ENCODE data around the gene SHISA2. TPM values are rescaled to one million over a fixed set of nuclear protein-coding genes. Genes with fewer than 3 reads are reported as not detected.

SHISA2 gene
- polyA plus RNA-seq, 3 donors: not detected

DNA sequence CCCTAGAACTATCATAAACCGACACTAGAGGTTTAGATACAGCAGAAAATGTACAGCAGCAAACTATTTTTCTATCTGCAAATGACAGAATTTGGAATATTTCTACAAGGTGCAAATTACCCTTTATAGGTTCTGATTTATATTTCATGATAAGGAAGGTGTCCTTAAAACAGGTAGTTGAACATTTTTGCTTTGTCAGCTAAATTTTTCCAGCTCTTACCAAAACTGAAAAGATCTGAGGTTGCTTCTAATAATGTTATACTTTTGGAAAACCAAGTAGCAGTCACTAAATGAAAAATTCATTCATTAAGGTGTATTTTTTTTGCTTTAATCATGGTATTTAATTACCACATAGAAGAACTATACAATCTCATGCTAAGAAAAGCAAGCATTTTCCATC is 9.0 kb downstream of the SHISA2 start:
- Mint-ChIP-seq H3K9me3 (peaks cover 0 to 2% (median 0%) of the 10 kb centered on the region in 7 donors), H3K4me1 (no peaks in the 10 kb centered on the region), H3K27me3 (ENCODE audit: low read depth in 3 of 3) (peaks cover 2 to 11% (median 2%) of the 10 kb centered on the region in 3 donors), H3K36me3 (no peaks in the 10 kb centered on the region), H3K4me3 (no peak overlapping the region), H3K27ac (no peak overlapping the region)
- no peak for TF ChIP-seq CTCF (IDR thresholded peaks at IDR 0.05)
- no peak overlapping the region for H3K4me3 ChIP-seq (replicated peaks in 1 of 3; ENCODE audit: low read depth in 2 of 3, low read length in 3 of 3)
- H3K4me2 ChIP-seq (replicated peaks; ENCODE audit: extremely low read depth, low read length, poor library complexity, severe bottlenecking): no peak overlapping the region
- no peaks in the 10 kb centered on the region for H3K79me2 ChIP-seq (ENCODE audit: insufficient read depth, low read length)
- no peaks in the 10 kb centered on the region for H3K4me1 ChIP-seq (ENCODE audit: control insufficient read depth in 1 of 2, insufficient read depth in 2 of 2, low read length in 2 of 2)
- no peak overlapping the region for H2AFZ ChIP-seq (ENCODE audit: insufficient read depth, low read depth, low read length, poor library complexity, severe bottlenecking)
- no peaks in the 10 kb centered on the region for H4K20me1 ChIP-seq (ENCODE audit: insufficient read depth, low read length)
- no peaks in the 10 kb centered on the region for H3K36me3 ChIP-seq (replicated peaks in 1 of 2; ENCODE audit: control insufficient read depth in 1 of 2, insufficient read depth in 2 of 2, low read length in 2 of 2)
- DNase-seq: no peak
- intact Hi-C loops (cut with micrococcal nuclease): no loop called here
- H3K9me3 ChIP-seq (replicated peaks in 1 of 2; ENCODE audit: control insufficient read depth in 1 of 2, insufficient read depth in 1 of 2, low read length in 2 of 2): no peaks in the 10 kb centered on the region
- peaks cover 0 to 8% of the 10 kb centered on the region in 2 donors for H3K27me3 ChIP-seq (ENCODE audit: control insufficient read depth in 2 of 2, insufficient read depth in 2 of 2, low read length in 2 of 2)
- H3K27ac ChIP-seq (ENCODE audit: low read depth in 1 of 2, low read length in 2 of 2): no peak overlapping the region
- WGBS (ENCODE audit: insufficient coverage): 100% methylated on average over 1 of the region's 1 CpG
- H3K9ac ChIP-seq (ENCODE audit: insufficient read depth, low read length, poor library complexity, severe bottlenecking): no peak overlapping the region

DNA sequence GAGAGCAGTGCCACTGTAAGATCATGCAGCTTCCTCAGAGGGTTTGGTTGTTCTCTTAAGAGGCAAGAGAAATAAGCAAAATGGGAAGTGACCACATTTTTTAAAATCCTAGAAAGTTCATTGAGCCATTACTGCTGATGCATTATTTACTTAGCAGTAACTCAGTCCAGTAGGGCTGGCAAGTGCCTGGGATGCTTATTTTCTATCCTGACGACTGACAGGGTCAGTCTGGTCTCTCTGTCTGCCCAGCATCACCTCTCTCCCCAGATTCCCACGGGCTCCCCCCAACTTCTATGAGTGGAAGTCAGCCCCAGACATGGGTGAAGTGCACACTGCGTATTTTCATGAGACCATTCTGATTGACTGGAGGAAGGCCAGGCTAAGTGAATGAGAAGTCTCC is 10.4 kb downstream of the SHISA2 start:
- Histone ChIP-seq H3K4me3 (replicated peaks in 1 of 3; ENCODE audit: low read depth in 2 of 3, low read length in 3 of 3) (no peak overlapping the region), H3K9me3 (replicated peaks in 1 of 2; ENCODE audit: control insufficient read depth in 1 of 2, insufficient read depth in 1 of 2, low read length in 2 of 2) (no peaks in the 10 kb centered on the region), H3K27ac (ENCODE audit: low read depth in 1 of 2, low read length in 2 of 2) (no peak overlapping the region), H3K4me2 (replicated peaks; ENCODE audit: extremely low read depth, low read length, poor library complexity, severe bottlenecking) (no peak overlapping the region), H3K79me2 (ENCODE audit: insufficient read depth, low read length) (no peaks in the 10 kb centered on the region), H3K4me1 (ENCODE audit: control insufficient read depth in 1 of 2, insufficient read depth in 2 of 2, low read length in 2 of 2) (no peaks in the 10 kb centered on the region), H3K36me3 (replicated peaks in 1 of 2; ENCODE audit: control insufficient read depth in 1 of 2, insufficient read depth in 2 of 2, low read length in 2 of 2) (no peaks in the 10 kb centered on the region), H3K9ac (ENCODE audit: insufficient read depth, low read length, poor library complexity, severe bottlenecking) (no peak overlapping the region), H3K27me3 (ENCODE audit: control insufficient read depth in 2 of 2, insufficient read depth in 2 of 2, low read length in 2 of 2) (peaks cover 0 to 4% of the 10 kb centered on the region in 2 donors), H4K20me1 (ENCODE audit: insufficient read depth, low read length) (no peaks in the 10 kb centered on the region), H2AFZ (ENCODE audit: insufficient read depth, low read depth, low read length, poor library complexity, severe bottlenecking) (no peak overlapping the region)
- H3K4me3 Mint-ChIP-seq: no peak overlapping the region
- no peaks in the 10 kb centered on the region for H3K4me1 Mint-ChIP-seq
- TF ChIP-seq CTCF (IDR thresholded peaks at IDR 0.05): no peak
- peaks cover 0 to 2% (median 0%) of the 10 kb centered on the region in 7 donors for H3K9me3 Mint-ChIP-seq
- H3K36me3 Mint-ChIP-seq: no peaks in the 10 kb centered on the region
- intact Hi-C loops (cut with micrococcal nuclease): no loop called here
- WGBS (ENCODE audit: insufficient coverage): no CpG with 5 or more reads among the region's 3 CpGs
- no peak overlapping the region for H3K27ac Mint-ChIP-seq
- H3K27me3 Mint-ChIP-seq (ENCODE audit: low read depth in 3 of 3): peaks cover 0 to 5% (median 2%) of the 10 kb centered on the region in 3 donors
- no peak for DNase-seq

Measured in CD14-positive monocyte (primary cell).